Spleen (tissue), 11 donors: ENCODE results near the gene TADA2B. TPM values are rescaled to one million over a fixed set of nuclear protein-coding genes. Genes with fewer than 3 reads are reported as not detected.

Experiments
- DNase-seq: peaks from one replicate; pipeline ENCODE4 v3.0.0-alpha.2; 2020
- H3K27ac ChIP-seq, 8 donors: fragments of 200-600 bp; sonication (generic) in 7 of 8; 1 replicate in 4 of 8; 2 replicates in 4 of 8; pipeline versions ENCODE4 v1.5.0 to v1.8.0; 2016 to 2021; ENCODE audit warnings: inconsistent platforms in 4 of 8, mild to moderate bottlenecking in 4 of 8, moderate library complexity in 1 of 8
- H3K27me3 ChIP-seq, 7 donors: fragments of 200-600 bp; sonication (generic) in 6 of 7; replicated peaks in 1 of 7; 1 replicate in 4 of 7; 2 replicates in 3 of 7; pipeline versions ENCODE4 v1.5.0 to v1.8.0; 2016 to 2021; ENCODE audit warnings: inconsistent platforms in 3 of 7, mild to moderate bottlenecking in 1 of 7
- H3K36me3 ChIP-seq, 6 donors: fragments of 200-600 bp; sonication (generic) in 5 of 6; 1 replicate in 4 of 6; 2 replicates in 2 of 6; pipeline versions ENCODE4 v1.5.0 to v1.8.0; 2016 to 2021; ENCODE audit warnings: inconsistent platforms in 2 of 6
- H3K4me1 ChIP-seq, 6 donors: fragments of 200-600 bp; sonication (generic) in 5 of 6; 1 replicate in 3 of 6; 2 replicates in 3 of 6; pipeline versions ENCODE4 v1.5.0 to v1.8.0; 2016 to 2021; ENCODE audit warnings: inconsistent platforms in 3 of 6
- H3K4me3 ChIP-seq, 8 donors: fragments of 200-600 bp; sonication (generic) in 7 of 8; 1 replicate in 4 of 8; 2 replicates in 4 of 8; pipeline versions ENCODE4 v1.5.0 to v1.8.0; 2016 to 2021; ENCODE audit warnings: inconsistent platforms in 4 of 8, mild to moderate bottlenecking in 4 of 8, moderate library complexity in 2 of 8
- H3K9me3 ChIP-seq, 8 donors: fragments of 200-600 bp; sonication (generic) in 7 of 8; 1 replicate in 4 of 8; 2 replicates in 4 of 8; pipeline versions ENCODE4 v1.5.0 to v1.8.0; 2016 to 2021; ENCODE audit warnings: inconsistent platforms in 4 of 8
- POLR2A ChIP-seq, 3 donors: fragments of 450-650 bp; IDR thresholded peaks; one replicate each; pipeline ENCODE4 v1.5.1; 2017; ENCODE audit warnings: antibody characterized with exemption in 3 of 3, mild to moderate bottlenecking in 1 of 3
- POLR2AphosphoS5 ChIP-seq, 3 donors: sonication (generic); formaldehyde crosslinking; IDR thresholded peaks; one replicate each; pipeline ENCODE4 v1.5.1; 2017; ENCODE audit warnings: antibody characterized with exemption in 3 of 3
- WGBS, 5 donors: extraction: QIAGEN DNeasy Blood & Tissue Kit in 3 of 5; methylation state at CpG; one replicate each; pipeline versions ENCODE4 v1.1.5 to v1.1.7; 2013 to 2018; 5-methylcytosine and 5-hydroxymethylcytosine counted together
- intact Hi-C: fragments of 100-400 bp; cut with DNase I; formaldehyde crosslinking; loops from one replicate; pipeline ENCODE4 v1.15.0; 2023; ENCODE audit warnings: low total_unique reads
- polyA plus RNA-seq, 3 donors: library from polyadenylated mRNA; stranded (reverse); fragments of 200-250 nt; gene quantifications; one replicate each; pipeline ENCODE4 v1.2.1, GENCODE V29; 2013
- total RNA-seq, 7 donors: library from RNA; depleted of rRNA in 3 of 7; stranded (reverse); fragments of >200 nt in 3 of 7; fragmentation: NEBNext Ultra II Directional in 4 of 7; extraction: Animal tissue kit (Norgen Biotek cat#: 25700) in 4 of 7; gene quantifications; one replicate each; pipeline versions ENCODE4 v1.1.0 to v1.2.1, GENCODE V29; 2016 to 2021
- TF ChIP-seq, protein P1 (sequence below), 11 experiments: fragments of 200-600 bp in 7 of 11; fragments of 450-650 bp in 4 of 11; sonication (generic) in 4 of 11; IDR thresholded peaks in 8 of 11; conservative IDR thresholded peaks in 3 of 11; 1 replicate in 7 of 11; 2 replicates in 4 of 11; pipeline versions ENCODE4 v1.4.0 to v1.8.0; 2016 to 2021; ENCODE audit warnings: antibody characterized with exemption in 11 of 11, inconsistent platforms in 4 of 11, mild to moderate bottlenecking in 1 of 11
- donor health status: healthy with polysubstance abuse.
- donor health status: DM: no; HTN: no; CAD: no; lungs with moderate emphysema.
- donor health status: DM: no; HTN: no; CAD: no.
- donor health status: Bipolar disorder and iron deficiency.
- donor health status: healthy.
- donor health status: DM: no; HTN: no; CAD: no.
- donor health status: DM: yes; HTN: yes; CAD: no.

The TADA2B gene
- total and polyA plus RNA-seq, 10 donors = 9.9 to 32.2 (median 25.8) TPM

DNA sequence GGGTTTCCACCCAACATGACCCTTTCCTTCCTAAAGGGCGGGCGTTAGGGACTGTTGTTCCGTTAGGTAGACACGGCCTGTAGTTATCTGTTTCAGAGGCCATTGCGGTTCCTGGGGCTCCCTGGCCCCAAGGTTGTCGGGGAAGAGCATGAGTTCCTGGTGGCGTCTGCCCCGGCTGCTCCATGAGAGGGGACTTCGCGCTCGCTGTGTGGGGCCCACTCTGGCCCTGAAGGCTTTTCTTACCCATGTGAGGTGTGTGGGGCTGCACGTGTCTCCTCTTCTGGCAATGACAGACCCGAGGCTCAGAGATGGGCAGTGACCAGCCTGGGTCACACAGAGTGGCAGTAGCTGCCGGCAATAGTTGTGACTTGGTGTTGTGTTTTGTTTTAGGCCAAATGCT, 9.1 kb downstream of the TADA2B start:
- intact Hi-C loops = no loop called here
- Histone ChIP-seq H3K27me3 (no peaks in the 10 kb centered on the region), H3K4me1 (peaks cover 9 to 91% (median 44%) of the 10 kb centered on the region in 6 donors), H3K36me3 (peaks cover 0 to 96% (median 41%) of the 10 kb centered on the region in 6 donors), H3K27ac (peak overlapping the region in 6 of 8 donors; percentile 22 to 86 (median 72)), H3K4me3 (no peak overlapping the region), H3K9me3 (no peaks in the 10 kb centered on the region)
- WGBS, 5 donors = 65 to 82% (median 74%) methylated on average over 9 to 14 of the region's 14 CpGs
- TF ChIP-seq, protein P1, sequence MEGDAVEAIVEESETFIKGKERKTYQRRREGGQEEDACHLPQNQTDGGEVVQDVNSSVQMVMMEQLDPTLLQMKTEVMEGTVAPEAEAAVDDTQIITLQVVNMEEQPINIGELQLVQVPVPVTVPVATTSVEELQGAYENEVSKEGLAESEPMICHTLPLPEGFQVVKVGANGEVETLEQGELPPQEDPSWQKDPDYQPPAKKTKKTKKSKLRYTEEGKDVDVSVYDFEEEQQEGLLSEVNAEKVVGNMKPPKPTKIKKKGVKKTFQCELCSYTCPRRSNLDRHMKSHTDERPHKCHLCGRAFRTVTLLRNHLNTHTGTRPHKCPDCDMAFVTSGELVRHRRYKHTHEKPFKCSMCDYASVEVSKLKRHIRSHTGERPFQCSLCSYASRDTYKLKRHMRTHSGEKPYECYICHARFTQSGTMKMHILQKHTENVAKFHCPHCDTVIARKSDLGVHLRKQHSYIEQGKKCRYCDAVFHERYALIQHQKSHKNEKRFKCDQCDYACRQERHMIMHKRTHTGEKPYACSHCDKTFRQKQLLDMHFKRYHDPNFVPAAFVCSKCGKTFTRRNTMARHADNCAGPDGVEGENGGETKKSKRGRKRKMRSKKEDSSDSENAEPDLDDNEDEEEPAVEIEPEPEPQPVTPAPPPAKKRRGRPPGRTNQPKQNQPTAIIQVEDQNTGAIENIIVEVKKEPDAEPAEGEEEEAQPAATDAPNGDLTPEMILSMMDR (IDR thresholded peaks at IDR 0.05 in 8 of 11, conservative IDR thresholded peaks at IDR 0.05 in 3 of 11) = no peak
- peak in 1 of 3 donors; percentile 24 for TF ChIP-seq POLR2AphosphoS5 (IDR thresholded peaks at IDR 0.05)
- peak; percentile 71 for DNase-seq

DNA sequence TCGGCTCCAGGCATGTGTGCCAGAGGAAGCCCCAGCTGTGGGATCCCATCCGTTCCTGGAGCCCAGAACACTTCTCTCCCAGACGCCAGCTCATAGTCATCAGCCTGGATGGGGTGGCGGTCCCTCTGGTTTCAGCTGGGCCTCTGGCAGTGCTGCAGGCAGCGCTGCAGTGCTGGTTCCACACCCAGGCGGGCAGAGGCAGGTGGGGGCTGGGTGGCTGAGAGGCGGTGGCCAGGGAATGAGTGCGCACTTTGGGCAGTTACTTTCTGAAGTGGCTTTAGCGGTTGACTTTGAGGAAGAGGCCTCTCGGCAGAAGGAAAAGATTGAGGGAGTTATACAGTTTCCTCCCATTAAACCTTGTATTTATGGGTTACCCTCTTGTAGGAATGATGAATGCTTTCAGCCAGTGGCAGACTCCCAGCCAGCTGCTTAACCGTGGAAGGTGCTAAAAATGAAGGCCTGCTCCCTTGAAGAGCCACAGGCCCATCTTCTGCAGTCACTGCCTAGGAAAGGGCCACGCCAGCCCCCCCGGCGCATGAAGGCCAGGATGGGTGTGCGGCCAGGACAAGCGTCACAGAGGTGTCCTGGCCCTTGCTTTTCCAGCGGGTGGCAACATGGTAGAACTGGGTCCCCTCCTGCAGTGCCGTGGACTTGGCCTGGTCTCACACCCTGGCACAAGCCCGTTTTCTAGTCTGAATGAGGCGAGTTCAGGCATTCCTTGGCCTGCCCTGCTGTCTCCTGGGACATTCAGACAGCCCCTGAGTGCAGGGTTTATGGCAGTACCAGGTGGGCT, 9.9 kb downstream of the TADA2B start:
- peaks cover 0 to 96% (median 43%) of the 10 kb centered on the region in 6 donors for H3K36me3 ChIP-seq

DNA sequence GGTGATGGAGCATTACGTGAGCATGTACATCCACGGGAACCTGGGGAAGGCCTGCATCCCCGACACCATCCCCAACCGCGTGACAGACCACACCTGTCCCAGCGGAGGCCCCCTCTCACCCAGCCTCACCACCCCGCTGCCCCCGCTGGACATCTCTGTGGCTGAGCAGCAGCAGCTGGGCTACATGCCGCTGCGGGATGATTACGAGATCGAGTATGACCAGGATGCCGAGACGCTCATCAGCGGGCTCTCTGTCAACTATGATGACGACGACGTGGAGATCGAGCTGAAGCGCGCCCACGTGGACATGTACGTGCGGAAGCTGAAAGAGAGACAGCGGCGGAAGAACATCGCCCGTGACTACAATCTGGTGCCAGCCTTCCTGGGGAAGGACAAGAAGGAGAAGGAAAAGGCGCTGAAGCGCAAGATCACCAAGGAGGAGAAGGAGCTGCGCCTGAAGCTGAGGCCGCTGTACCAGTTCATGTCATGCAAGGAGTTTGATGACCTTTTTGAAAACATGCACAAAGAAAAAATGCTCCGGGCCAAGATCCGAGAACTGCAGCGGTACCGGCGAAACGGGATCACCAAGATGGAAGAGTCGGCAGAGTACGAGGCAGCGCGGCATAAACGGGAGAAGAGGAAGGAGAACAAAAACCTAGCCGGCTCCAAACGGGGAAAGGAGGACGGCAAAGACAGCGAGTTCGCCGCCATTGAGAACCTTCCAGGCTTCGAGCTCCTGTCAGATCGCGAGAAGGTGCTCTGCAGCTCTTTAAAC, 11.1 kb downstream of the TADA2B start:
- no peaks in the 10 kb centered on the region for H3K9me3 ChIP-seq
- TF ChIP-seq POLR2AphosphoS5 (IDR thresholded peaks at IDR 0.05) (peak in 2 of 3 donors; percentile 6 to 38), POLR2A (IDR thresholded peaks at IDR 0.05) (no peak)
- H3K27ac ChIP-seq = no peak overlapping the region
- peaks cover 0 to 96% (median 48%) of the 10 kb centered on the region in 6 donors for H3K36me3 ChIP-seq
- peak; percentile 72 for DNase-seq
- no peak overlapping the region for H3K4me3 ChIP-seq
- H3K27me3 ChIP-seq = no peaks in the 10 kb centered on the region
- peaks cover 12 to 90% (median 47%) of the 10 kb centered on the region in 6 donors for H3K4me1 ChIP-seq
- WGBS, 5 donors = 96 to 97% (median 96%) methylated on average over 49 to 52 of the region's 52 CpGs
- intact Hi-C loops = no loop called here

More for the DNA sequence above, 9.9 kb downstream of the TADA2B start:
- Histone ChIP-seq H3K27me3 (no peaks in the 10 kb centered on the region), H3K27ac (peak overlapping the region in 7 of 8 donors; percentile 51 to 86 (median 64)), H3K4me1 (peaks cover 9 to 88% (median 39%) of the 10 kb centered on the region in 6 donors), H3K4me3 (peak overlapping the region in 1 of 8 donors; percentile 46), H3K9me3 (no peaks in the 10 kb centered on the region)
- 22 to 62% (median 46%) methylated on average over 12 to 20 of the region's 20 CpGs for whole genome bisulfite sequencing, 5 donors
- peak; percentile 93 for DNase-seq
- TF ChIP-seq POLR2AphosphoS5 (IDR thresholded peaks at IDR 0.05) (peak in 2 of 3 donors; percentile 23 to 72), POLR2A (IDR thresholded peaks at IDR 0.05) (no peak)
- intact Hi-C loops = no loop called here

DNA sequence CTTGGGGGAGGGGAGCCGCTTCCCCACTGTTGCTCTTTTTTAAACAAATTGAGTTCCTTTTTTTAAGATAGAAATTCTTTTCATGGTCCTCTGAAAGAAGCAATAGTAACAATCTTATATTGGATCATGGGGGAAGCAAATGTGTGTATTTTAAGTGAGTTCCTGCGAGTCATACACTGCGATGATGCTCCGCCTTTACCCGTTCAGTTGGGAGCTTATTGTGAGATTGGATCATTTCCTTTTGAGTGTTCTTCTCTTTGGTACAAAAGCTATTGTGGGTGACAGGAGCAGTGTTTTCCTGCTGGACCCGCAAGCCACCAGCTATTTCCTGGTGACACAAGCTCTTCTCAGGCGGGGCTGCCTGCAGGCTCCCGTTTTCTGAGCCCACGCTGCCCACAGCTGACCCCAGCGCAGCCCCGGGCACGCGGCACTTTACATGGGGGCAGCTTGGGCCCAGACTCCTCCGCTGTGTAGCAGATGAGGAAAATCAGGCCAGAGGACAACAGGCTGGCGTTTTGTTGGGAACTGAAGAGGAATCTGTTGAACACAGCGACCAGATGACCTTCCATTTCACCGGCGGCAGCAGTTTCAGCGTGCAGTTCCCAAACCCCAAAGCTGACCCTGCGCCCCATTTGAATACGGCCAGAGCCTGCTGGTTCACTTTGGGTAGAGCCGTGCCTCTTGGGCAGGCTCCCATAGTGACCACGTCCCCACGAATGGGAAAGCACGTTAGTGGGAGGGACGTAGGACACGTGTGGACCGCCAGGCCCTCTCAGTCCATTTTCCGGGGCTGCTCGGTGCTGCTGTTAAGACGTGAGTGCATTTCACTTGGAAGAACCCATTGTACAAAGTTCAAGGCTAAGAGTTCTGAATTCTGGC, 12.2 kb downstream of the TADA2B start:
- H3K27me3 ChIP-seq = no peaks in the 10 kb centered on the region
- H3K4me3 ChIP-seq = no peak overlapping the region
- intact Hi-C loops = no loop called here
- no peak overlapping the region for H3K27ac ChIP-seq
- peak in 1 of 3 donors; percentile 23 for TF ChIP-seq POLR2AphosphoS5 (IDR thresholded peaks at IDR 0.05)
- TF ChIP-seq, protein P1 (IDR thresholded peaks at IDR 0.05 in 8 of 11, conservative IDR thresholded peaks at IDR 0.05 in 3 of 11) = no peak
- no peaks in the 10 kb centered on the region for H3K9me3 ChIP-seq
- 78 to 86% (median 83%) methylated on average over 27 to 31 of the region's 31 CpGs for whole genome bisulfite sequencing, 5 donors
- DNase-seq = no peak
- H3K36me3 ChIP-seq = peaks cover 0 to 97% (median 57%) of the 10 kb centered on the region in 6 donors
- peaks cover 12 to 90% (median 48%) of the 10 kb centered on the region in 6 donors for H3K4me1 ChIP-seq
